ENCODE data around the gene EXO1. TPM values are rescaled to one million over a fixed set of nuclear protein-coding genes. Genes with fewer than 3 reads are reported as not detected.

The EXO1 gene
- total RNA-seq, 1 experiment from 2014 or later = 46.6 TPM

- intact Hi-C loops (cut with micrococcal nuclease; ENCODE audit: unreplicated experiment) = loop anchor here (5.0 kb wide), 1 partner anchor 223 kb away; no protein-coding TSS in a partner anchor
- BruUV-seq (replicated peaks) = no TSS peak
- DNase-seq (ENCODE audit: low spot score) = peak; percentile 39
- CTCF ChIA-PET = no interaction called here
- H3K4me3 ChIP-seq (ENCODE audit: low read depth, low read length, poor library complexity, severe bottlenecking) = no peak overlapping the region
- no peaks in the 10 kb centered on the region for H3K36me3 ChIP-seq (ENCODE audit: insufficient read depth, low read length, poor library complexity, severe bottlenecking)
- POLR2A ChIA-PET (ENCODE audit: low non-redundant PET) = no interaction called here
- TF ChIP-seq EZH2 (IDR thresholded peaks at IDR 0.05; ENCODE audit: borderline replicate concordance, low read depth, low read length, poor library complexity, severe bottlenecking) = no peak
- TF ChIP-seq CTCF (conservative IDR thresholded peaks at IDR 0.05; ENCODE audit: low read depth, low read length) = peak; percentile 61
- no peaks in the 10 kb centered on the region for H3K27me3 ChIP-seq (replicated peaks; ENCODE audit: insufficient read depth, low read depth, low read length, poor library complexity)
- H3K9me3 ChIP-seq (ENCODE audit: low read depth, low read length, poor library complexity, severe bottlenecking) = no peaks in the 10 kb centered on the region
- no peaks in the 10 kb centered on the region for H3K4me1 ChIP-seq (ENCODE audit: insufficient read depth, low read length, poor library complexity, severe bottlenecking)
- H3K27ac ChIP-seq (ENCODE audit: low read depth, low read length, poor library complexity, severe bottlenecking) = no peak overlapping the region
Measured at GRCh38 chr1:241834733-241835377, 13.1 kb upstream of the EXO1 start.

GRCh38 chr1:241836941-241837340 lies 11.1 kb upstream of the EXO1 start:
- CTCF ChIA-PET = no interaction called here
- intact Hi-C loops (cut with micrococcal nuclease; ENCODE audit: unreplicated experiment) = no loop called here
- Histone ChIP-seq H3K9me3 (ENCODE audit: low read depth, low read length, poor library complexity, severe bottlenecking) (no peaks in the 10 kb centered on the region), H3K27ac (ENCODE audit: low read depth, low read length, poor library complexity, severe bottlenecking) (no peak overlapping the region), H3K4me3 (ENCODE audit: low read depth, low read length, poor library complexity, severe bottlenecking) (no peak overlapping the region), H3K4me1 (ENCODE audit: insufficient read depth, low read length, poor library complexity, severe bottlenecking) (no peaks in the 10 kb centered on the region), H3K36me3 (ENCODE audit: insufficient read depth, low read length, poor library complexity, severe bottlenecking) (no peaks in the 10 kb centered on the region), H3K27me3 (replicated peaks; ENCODE audit: insufficient read depth, low read depth, low read length, poor library complexity) (no peaks in the 10 kb centered on the region)
- BruUV-seq (replicated peaks) = no TSS peak
- TF ChIP-seq EZH2 (IDR thresholded peaks at IDR 0.05; ENCODE audit: borderline replicate concordance, low read depth, low read length, poor library complexity, severe bottlenecking) = no peak
- no peak for TF ChIP-seq CTCF (conservative IDR thresholded peaks at IDR 0.05; ENCODE audit: low read depth, low read length)
- POLR2A ChIA-PET (ENCODE audit: low non-redundant PET) = no interaction called here
- DNase-seq (ENCODE audit: low spot score) = no peak

GRCh38 chr1:241837416-241837815 lies 10.6 kb upstream of the EXO1 start:
- no peaks in the 10 kb centered on the region for H3K9me3 ChIP-seq (ENCODE audit: low read depth, low read length, poor library complexity, severe bottlenecking)
- no peaks in the 10 kb centered on the region for H3K36me3 ChIP-seq (ENCODE audit: insufficient read depth, low read length, poor library complexity, severe bottlenecking)
- ChIA-PET CTCF (no interaction called here), POLR2A (ENCODE audit: low non-redundant PET) (no interaction called here)
- no peak overlapping the region for H3K4me3 ChIP-seq (ENCODE audit: low read depth, low read length, poor library complexity, severe bottlenecking)
- intact Hi-C loops (cut with micrococcal nuclease; ENCODE audit: unreplicated experiment) = no loop called here
- TF ChIP-seq EZH2 (IDR thresholded peaks at IDR 0.05; ENCODE audit: borderline replicate concordance, low read depth, low read length, poor library complexity, severe bottlenecking) (no peak), CTCF (conservative IDR thresholded peaks at IDR 0.05; ENCODE audit: low read depth, low read length) (no peak)
- no peaks in the 10 kb centered on the region for H3K4me1 ChIP-seq (ENCODE audit: insufficient read depth, low read length, poor library complexity, severe bottlenecking)
- no TSS peak for BruUV-seq (replicated peaks)
- H3K27me3 ChIP-seq (replicated peaks; ENCODE audit: insufficient read depth, low read depth, low read length, poor library complexity) = no peaks in the 10 kb centered on the region
- no peak for DNase-seq (ENCODE audit: low spot score)
- no peak overlapping the region for H3K27ac ChIP-seq (ENCODE audit: low read depth, low read length, poor library complexity, severe bottlenecking)
